Mammary epithelial cell (primary cell): Measurements from ENCODE around the gene ZNF862.

Source experiments
- EZH2 ChIP-seq: IDR thresholded peaks from 2 replicates; pipeline ENCODE4 v1.6.1; 2012; ENCODE audit warnings: low read length, inconsistent platforms, borderline replicate concordance
- TF ChIP-seq, protein P1 (sequence below), 2 donors: IDR thresholded peaks in 1 of 2; conservative IDR thresholded peaks in 1 of 2; 2 replicates each; pipeline ENCODE4 v1.5.1; 2011 to 2012; ENCODE audit warnings: inconsistent platforms in 2 of 2, low read length in 2 of 2, mild to moderate bottlenecking in 2 of 2, control low read depth in 1 of 2, low read depth in 1 of 2; ENCODE audit not compliant: insufficient read depth in 1 of 2; ENCODE audit errors: extremely low read depth in 1 of 2

DNA sequence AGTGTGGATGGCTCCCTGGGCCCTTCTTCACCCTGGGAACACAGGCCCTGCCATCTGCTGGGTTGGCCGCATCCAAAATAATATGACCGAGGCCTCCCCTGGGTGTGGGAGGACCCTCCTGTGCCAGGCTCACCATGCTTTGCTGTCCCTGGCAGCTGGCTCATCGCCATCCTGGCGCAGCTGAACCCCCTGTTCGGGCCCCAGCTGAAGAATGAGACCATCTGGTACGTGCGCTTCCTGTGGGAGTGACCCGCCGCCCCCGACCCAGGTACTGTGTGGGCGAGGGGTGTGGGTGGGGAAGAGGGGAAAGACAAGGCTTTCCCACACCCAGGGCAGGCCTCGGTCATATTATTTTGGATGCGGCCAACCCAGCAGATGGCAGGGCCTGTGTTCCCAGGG lies 40.3 kb downstream of the ZNF862 start:
- TF ChIP-seq, protein P1, sequence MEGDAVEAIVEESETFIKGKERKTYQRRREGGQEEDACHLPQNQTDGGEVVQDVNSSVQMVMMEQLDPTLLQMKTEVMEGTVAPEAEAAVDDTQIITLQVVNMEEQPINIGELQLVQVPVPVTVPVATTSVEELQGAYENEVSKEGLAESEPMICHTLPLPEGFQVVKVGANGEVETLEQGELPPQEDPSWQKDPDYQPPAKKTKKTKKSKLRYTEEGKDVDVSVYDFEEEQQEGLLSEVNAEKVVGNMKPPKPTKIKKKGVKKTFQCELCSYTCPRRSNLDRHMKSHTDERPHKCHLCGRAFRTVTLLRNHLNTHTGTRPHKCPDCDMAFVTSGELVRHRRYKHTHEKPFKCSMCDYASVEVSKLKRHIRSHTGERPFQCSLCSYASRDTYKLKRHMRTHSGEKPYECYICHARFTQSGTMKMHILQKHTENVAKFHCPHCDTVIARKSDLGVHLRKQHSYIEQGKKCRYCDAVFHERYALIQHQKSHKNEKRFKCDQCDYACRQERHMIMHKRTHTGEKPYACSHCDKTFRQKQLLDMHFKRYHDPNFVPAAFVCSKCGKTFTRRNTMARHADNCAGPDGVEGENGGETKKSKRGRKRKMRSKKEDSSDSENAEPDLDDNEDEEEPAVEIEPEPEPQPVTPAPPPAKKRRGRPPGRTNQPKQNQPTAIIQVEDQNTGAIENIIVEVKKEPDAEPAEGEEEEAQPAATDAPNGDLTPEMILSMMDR (conservative IDR thresholded peaks at IDR 0.05 in 1 of 2, IDR thresholded peaks at IDR 0.05 in 1 of 2; ENCODE audit: extremely low read depth in 1 of 2, insufficient read depth in 1 of 2, low read depth in 1 of 2, low read length in 2 of 2): no peak
- no peak for TF ChIP-seq EZH2
